Pancreas (tissue), 10 donors: ENCODE results near the gene DBP. TPM values are rescaled to one million over a fixed set of nuclear protein-coding genes. Genes with fewer than 3 reads are reported as not detected.

ENCODE experiments used
- ATAC-seq, 4 donors: fragments of 200-7000 bp; cut with Tn5 transposase; one replicate each; pipeline versions ENCODE4 v1.8.0 to v1.9.1; 2020; ENCODE audit warnings: mild to moderate bottlenecking in 4 of 4, moderate library complexity in 4 of 4
- DNase-seq, 6 donors: peaks; one replicate each; pipeline ENCODE4 v3.0.0-alpha.2; 2020
- FAIRE-seq: peaks from 2 replicates; lab custom pipeline; 2012; peaks lifted over from hg19 to GRCh38; lab: Jason Lieb, UNC
- H3K27ac ChIP-seq, 4 donors: fragments of 200-600 bp; sonication (generic); 1 replicate in 3 of 4; 2 replicates in 1 of 4; pipeline versions ENCODE4 v1.5.0 to v1.8.0; 2020
- H3K27me3 ChIP-seq, 4 donors: fragments of 200-600 bp; one replicate each; pipeline ENCODE4 v1.8.0; 2021
- H3K36me3 ChIP-seq, 3 donors: fragments of 200-600 bp; sonication (generic) in 1 of 3; one replicate each; pipeline versions ENCODE4 v1.5.0 to v1.8.0; 2020 to 2021
- H3K4me1 ChIP-seq, 3 donors: fragments of 200-600 bp; one replicate each; pipeline ENCODE4 v1.8.0; 2021
- H3K4me3 ChIP-seq, 4 donors: fragments of 200-600 bp; sonication (generic) in 2 of 4; one replicate each; pipeline versions ENCODE4 v1.5.0 to v1.8.0; 2020 to 2021
- H3K9me3 ChIP-seq, 4 donors: fragments of 200-600 bp; one replicate each; pipeline ENCODE4 v1.8.0; 2021
- WGBS, 2 donors: extraction: QIAGEN DNeasy Blood & Tissue Kit; methylation state at CpG; one replicate each; pipeline ENCODE4 v1.1.7; 2013; 5-methylcytosine and 5-hydroxymethylcytosine counted together
- intact Hi-C, 3 donors: fragments of 100-400 bp; cut with DNase I; formaldehyde crosslinking; loops; one replicate each; pipeline versions ENCODE4 v1.11.1 to v1.14.2; 2022
- polyA plus RNA-seq, 2 donors: library from polyadenylated mRNA; stranded (reverse); fragments of 200-250 nt; gene quantifications; one replicate each; pipeline ENCODE4 v1.2.3, GENCODE V29; 2013
- total RNA-seq, 6 donors: library from RNA; stranded (reverse); fragmentation: NEBNext Ultra II Directional in 4 of 6; extraction: Animal tissue kit (Norgen Biotek cat#: 25700) in 4 of 6; gene quantifications; one replicate each; pipeline versions ENCODE4 v1.2.1 to v1.2.4, GENCODE V29; 2021 to 2023
- TF ChIP-seq, protein P1 (sequence below), 4 donors: fragments of 200-600 bp; sonication (generic) in 3 of 4; IDR thresholded peaks; one replicate each; pipeline versions ENCODE4 v1.5.0 to v1.8.0; 2021; ENCODE audit warnings: antibody characterized with exemption in 4 of 4
- donor health status: healthy with polysubstance abuse.
- donor health status: DM: no; HTN: no; CAD: no; lungs with moderate emphysema.
- donor health status: DM: no; HTN: no; CAD: no.
- donor health status: control.
- donor health status: control.
- donor health status: Bipolar disorder and iron deficiency.
- donor health status: DM: yes; HTN: yes; CAD: no.
- donor health status: DM: no; HTN: no; CAD: no.
- donor health status: DM: no; HTN: no; CAD: no.
- donor health status: DM: yes; HTN: yes; CAD: no.

Gene DBP
- total and polyA plus RNA-seq, 8 donors = 3.3 to 11.4 (median 6.5) TPM

DNA sequence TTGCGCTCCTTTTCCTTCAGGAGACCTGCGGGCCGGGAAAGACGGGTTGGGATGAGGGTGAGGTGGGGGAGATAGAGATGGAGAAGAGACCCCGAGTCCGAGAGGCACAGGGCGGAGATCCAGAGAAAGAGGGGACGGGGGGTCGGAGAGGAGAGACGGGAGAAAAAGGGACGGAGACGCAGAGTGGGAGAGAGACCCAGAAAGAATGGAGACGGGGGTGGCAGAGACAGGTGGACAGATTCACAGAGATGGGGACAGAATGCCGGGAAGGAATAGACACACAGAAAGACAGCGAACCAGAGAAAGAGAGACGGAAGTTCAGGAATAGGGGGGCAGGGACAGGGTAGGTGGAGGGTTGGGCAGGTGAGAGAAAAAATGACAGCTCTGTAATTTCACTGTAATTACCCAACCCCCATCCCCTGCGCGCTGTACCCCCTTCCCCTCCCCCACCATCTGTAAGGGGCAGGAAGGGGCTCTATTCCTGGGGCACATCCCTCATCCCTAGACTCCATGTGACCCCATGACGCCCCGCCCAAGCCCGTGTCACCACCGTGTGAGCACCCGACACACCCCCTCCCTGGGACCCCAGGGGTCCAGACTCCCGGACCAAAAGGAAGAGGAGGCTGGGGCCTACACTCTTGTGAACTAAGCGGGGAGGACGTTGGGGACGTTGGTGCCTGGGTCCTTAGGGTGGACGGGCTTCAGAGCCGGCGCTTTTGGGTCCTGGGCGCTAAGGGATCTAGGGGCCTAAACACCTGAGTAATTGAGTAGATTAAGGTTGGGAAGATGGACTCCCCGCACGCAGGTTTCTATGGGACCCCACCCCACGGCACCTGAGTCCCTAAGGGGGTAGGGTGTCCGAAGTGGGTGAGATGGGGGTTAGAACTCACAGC, 967 bp downstream of the DBP start:
- TF ChIP-seq, protein P1, sequence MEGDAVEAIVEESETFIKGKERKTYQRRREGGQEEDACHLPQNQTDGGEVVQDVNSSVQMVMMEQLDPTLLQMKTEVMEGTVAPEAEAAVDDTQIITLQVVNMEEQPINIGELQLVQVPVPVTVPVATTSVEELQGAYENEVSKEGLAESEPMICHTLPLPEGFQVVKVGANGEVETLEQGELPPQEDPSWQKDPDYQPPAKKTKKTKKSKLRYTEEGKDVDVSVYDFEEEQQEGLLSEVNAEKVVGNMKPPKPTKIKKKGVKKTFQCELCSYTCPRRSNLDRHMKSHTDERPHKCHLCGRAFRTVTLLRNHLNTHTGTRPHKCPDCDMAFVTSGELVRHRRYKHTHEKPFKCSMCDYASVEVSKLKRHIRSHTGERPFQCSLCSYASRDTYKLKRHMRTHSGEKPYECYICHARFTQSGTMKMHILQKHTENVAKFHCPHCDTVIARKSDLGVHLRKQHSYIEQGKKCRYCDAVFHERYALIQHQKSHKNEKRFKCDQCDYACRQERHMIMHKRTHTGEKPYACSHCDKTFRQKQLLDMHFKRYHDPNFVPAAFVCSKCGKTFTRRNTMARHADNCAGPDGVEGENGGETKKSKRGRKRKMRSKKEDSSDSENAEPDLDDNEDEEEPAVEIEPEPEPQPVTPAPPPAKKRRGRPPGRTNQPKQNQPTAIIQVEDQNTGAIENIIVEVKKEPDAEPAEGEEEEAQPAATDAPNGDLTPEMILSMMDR (IDR thresholded peaks at IDR 0.05) = no peak
- peak; percentile 63 to 86 (median 70) for DNase-seq
- WGBS, 2 donors = 0 to 1% methylated on average over 33 to 35 of the region's 35 CpGs
- Histone ChIP-seq H3K27ac (peak overlapping the region; percentile 90 to 97 (median 92)), H3K4me3 (peak overlapping the region; percentile 33 to 84 (median 68)), H3K9me3 (no peaks in the 10 kb centered on the region), H3K36me3 (peaks cover 0 to 1% (median 0%) of the 10 kb centered on the region in 3 donors), H3K4me1 (peaks cover 18 to 24% (median 21%) of the 10 kb centered on the region in 3 donors), H3K27me3 (no peaks in the 10 kb centered on the region)
- ATAC-seq = no peak
- intact Hi-C loops = no loop called here
- no peak for FAIRE-seq

DNA sequence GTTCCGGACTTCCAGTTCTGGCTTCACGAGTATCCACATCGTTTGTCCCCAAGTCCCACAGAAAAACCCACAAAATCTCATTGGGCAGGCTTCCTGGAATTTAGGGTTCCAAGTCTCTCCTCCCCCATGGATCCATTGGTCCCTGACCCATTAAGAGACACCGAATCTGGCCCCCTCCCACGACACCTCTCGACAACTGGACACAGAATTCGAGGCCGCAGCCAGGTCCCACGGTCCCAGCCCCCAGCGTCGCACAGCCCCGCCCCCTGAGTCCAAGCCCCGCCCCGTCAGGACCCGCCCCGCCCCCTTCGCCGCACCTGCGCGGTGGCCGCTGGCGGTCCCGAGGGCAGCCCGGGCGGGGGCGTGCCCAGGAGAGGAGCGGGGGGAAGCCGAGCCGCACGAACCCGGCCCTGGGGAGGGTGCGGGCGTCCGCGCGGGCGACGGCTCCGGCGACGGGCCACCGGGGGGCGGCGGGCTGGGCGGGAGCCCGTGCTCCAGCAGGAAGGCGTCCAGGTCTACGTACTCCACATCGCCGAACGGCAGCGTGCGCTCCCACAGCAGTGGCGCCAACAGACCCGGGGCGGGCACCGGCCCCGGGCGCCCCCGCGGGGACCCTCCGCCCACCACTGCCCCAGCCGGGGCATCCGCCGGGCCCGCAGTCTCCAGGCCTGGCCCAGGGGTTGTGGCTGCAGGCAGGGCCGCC, 1.8 kb downstream of the DBP start:
- H3K27me3 ChIP-seq = no peaks in the 10 kb centered on the region
- peak overlapping the region; percentile 90 to 97 (median 92) for H3K27ac ChIP-seq
- intact Hi-C loops = no loop called here
- TF ChIP-seq, protein P1 (IDR thresholded peaks at IDR 0.05) = no peak
- no peaks in the 10 kb centered on the region for H3K9me3 ChIP-seq
- ATAC-seq (peak; percentile 48 to 63 (median 54)), DNase-seq (peak; percentile 66 to 91 (median 82)), FAIRE-seq (no peak)
- H3K4me3 ChIP-seq = peak overlapping the region; percentile 33 to 84 (median 68)
- WGBS, 2 donors = 1 to 4% methylated on average over 36 to 67 of the region's 67 CpGs
- H3K4me1 ChIP-seq = peaks cover 18 to 24% (median 21%) of the 10 kb centered on the region in 3 donors
- H3K36me3 ChIP-seq = peaks cover 0 to 9% (median 0%) of the 10 kb centered on the region in 3 donors

DNA sequence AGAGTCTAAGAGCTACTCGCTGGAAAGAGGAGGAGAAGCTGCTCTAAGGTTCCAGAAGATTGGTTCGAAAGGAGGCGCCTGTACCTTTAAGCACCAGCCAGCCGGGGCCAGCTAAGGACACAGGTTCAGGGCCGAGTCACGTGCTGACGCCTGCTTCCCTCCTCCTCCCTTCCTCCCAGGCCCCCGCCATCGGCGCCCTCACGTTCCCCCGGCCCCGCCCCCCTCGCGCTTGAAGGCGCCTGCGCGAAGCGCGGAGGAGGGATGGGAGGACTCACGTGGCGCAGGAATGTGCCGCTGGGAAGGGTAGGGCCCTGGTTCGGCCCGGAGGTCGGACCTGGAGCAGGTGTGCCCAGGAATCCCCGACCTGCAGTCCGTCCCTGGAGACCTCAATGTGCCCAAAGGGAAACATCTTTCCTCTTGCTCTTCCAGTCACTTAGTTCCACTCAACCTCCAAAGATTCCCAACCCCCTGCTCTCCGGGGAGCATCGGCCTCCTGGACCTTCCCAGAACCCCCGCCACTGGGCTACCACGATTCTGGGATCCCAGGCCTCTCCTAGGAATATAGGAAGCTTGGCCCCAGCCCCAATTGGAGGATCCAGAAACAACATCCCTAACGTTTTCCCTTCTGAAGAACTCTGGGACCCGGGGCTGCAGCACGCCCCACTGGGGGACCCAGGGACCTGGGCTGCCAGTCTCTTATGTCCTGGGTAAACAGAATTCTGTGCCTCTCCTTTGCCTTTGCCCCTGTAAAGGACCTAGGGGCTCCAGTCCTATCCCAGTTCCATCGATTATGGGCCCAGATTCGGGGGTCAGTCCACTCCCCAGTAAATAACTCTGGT, 2.5 kb downstream of the DBP start:
- ATAC-seq (peak; percentile 52 to 67 (median 61)), FAIRE-seq (peak; percentile 17), DNase-seq (peak; percentile 96 to 99 (median 98))
- H3K9me3 ChIP-seq = no peaks in the 10 kb centered on the region
- H3K4me3 ChIP-seq = peak overlapping the region in 3 of 4 donors; percentile 33 to 84 (median 75)
- 4% methylated on average over 33 to 37 of the region's 37 CpGs for WGBS, 2 donors
- H3K27me3 ChIP-seq = no peaks in the 10 kb centered on the region
- H3K4me1 ChIP-seq = peaks cover 18 to 24% (median 21%) of the 10 kb centered on the region in 3 donors
- TF ChIP-seq, protein P1 (IDR thresholded peaks at IDR 0.05) = no peak
- H3K36me3 ChIP-seq = peaks cover 0 to 11% (median 0%) of the 10 kb centered on the region in 3 donors
- H3K27ac ChIP-seq = peak overlapping the region; percentile 90 to 97 (median 92)
- intact Hi-C loops = no loop called here

DNA sequence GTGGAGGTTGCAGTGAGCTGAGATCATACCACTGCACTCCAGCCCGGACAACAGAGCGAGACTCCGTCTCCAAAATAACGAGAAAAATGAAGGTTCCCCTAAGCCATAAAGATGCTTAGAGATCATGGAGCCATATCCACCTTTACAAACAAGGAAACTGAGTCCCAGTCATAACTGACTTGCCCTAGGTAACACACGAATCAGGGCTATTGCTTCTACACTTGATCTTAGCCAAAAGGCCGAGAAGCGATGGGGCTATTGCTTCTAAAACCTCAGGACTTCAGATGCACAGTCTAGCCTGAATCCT, 3.2 kb downstream of the DBP start:
- H3K9me3 ChIP-seq = no peaks in the 10 kb centered on the region
- H3K27ac ChIP-seq = peak overlapping the region; percentile 90 to 97 (median 92)
- FAIRE-seq (no peak), ATAC-seq (no peak), DNase-seq (no peak)
- TF ChIP-seq, protein P1 (IDR thresholded peaks at IDR 0.05) = no peak
- intact Hi-C loops = no loop called here
- H3K36me3 ChIP-seq = peaks cover 0 to 11% (median 0%) of the 10 kb centered on the region in 3 donors
- WGBS, 2 donors = 19 to 23% methylated on average over 7 of the region's 7 CpGs
- H3K27me3 ChIP-seq = no peaks in the 10 kb centered on the region
- H3K4me1 ChIP-seq = peaks cover 18 to 24% (median 21%) of the 10 kb centered on the region in 3 donors
- peak overlapping the region in 2 of 4 donors; percentile 75 to 84 for H3K4me3 ChIP-seq
